Neural cell (in vitro differentiated cells): ENCODE results near the gene ADIPOQ. TPM values are rescaled to one million over a fixed set of nuclear protein-coding genes. Genes with fewer than 3 reads are reported as not detected.

ENCODE experiments used
- H2AFZ ChIP-seq: fragments of 200-600, 300-800 bp; sonication (generic), shearing (Covaris generic); 2 replicates; pipeline ENCODE4 v1.6.0; 2014; ENCODE audit warnings: low read depth, mild to moderate bottlenecking, antibody characterized with exemption, low read length, moderate library complexity
- H3F3A ChIP-seq: fragments of 200-600 bp; shearing (Covaris generic); 2 replicates; pipeline ENCODE4 v1.6.1; 2016; ENCODE audit warnings: mild to moderate bottlenecking, moderate library complexity, mixed read lengths, antibody characterized with exemption, low read length; ENCODE audit not compliant: insufficient read depth, poor library complexity, severe bottlenecking
- H3K27ac ChIP-seq: fragments of 200-600, 300-800 bp; sonication (generic), shearing (Covaris generic); 2 replicates; pipeline ENCODE4 v1.5.1; 2014; ENCODE audit warnings: mild to moderate bottlenecking, low read length, moderate library complexity
- H3K27me3 ChIP-seq: fragments of 300-800, 200-600 bp; sonication (generic), shearing (Covaris generic); 2 replicates; pipeline ENCODE4 v1.6.0; 2014; ENCODE audit warnings: mild to moderate bottlenecking, low read depth, low read length, moderate library complexity; ENCODE audit not compliant: insufficient read depth
- H3K36me3 ChIP-seq: fragments of 300-800, 200-600 bp; sonication (generic), shearing (Covaris generic); 2 replicates; pipeline ENCODE4 v1.5.1; 2014; ENCODE audit warnings: mild to moderate bottlenecking, antibody characterized with exemption, low read length, moderate library complexity; ENCODE audit not compliant: insufficient read depth
- H3K4me2 ChIP-seq: fragments of 300-800, 200-600 bp; sonication (generic), shearing (Covaris generic); 2 replicates; pipeline ENCODE4 v1.6.0; 2014; ENCODE audit warnings: mild to moderate bottlenecking, low read length
- H3K4me3 ChIP-seq: fragments of 300-800, 200-600 bp; sonication (generic), shearing (Covaris generic); 2 replicates; pipeline ENCODE4 v1.5.1; 2014; ENCODE audit warnings: mild to moderate bottlenecking, low read length, moderate library complexity
- H3K79me2 ChIP-seq: fragments of 200-600 bp; shearing (Covaris generic); replicated peaks from 2 replicates; pipeline ENCODE4 v1.6.0; 2014; ENCODE audit warnings: mild to moderate bottlenecking, low read length, moderate library complexity; ENCODE audit not compliant: insufficient read depth
- H3K9ac ChIP-seq: fragments of 300-800, 200-600 bp; sonication (generic), shearing (Covaris generic); 2 replicates; pipeline ENCODE4 v1.6.1; 2016; ENCODE audit warnings: mild to moderate bottlenecking, low read length, mixed read lengths
- H3K9me2 ChIP-seq: fragments of 200-600 bp; shearing (Covaris generic); 2 replicates; pipeline ENCODE4 v1.6.1; 2016; ENCODE audit warnings: mild to moderate bottlenecking, low read length, mixed read lengths; ENCODE audit not compliant: insufficient read depth
- H3K9me3 ChIP-seq: fragments of 200-600, 300-800 bp; sonication (generic), shearing (Covaris generic); 2 replicates; pipeline ENCODE4 v1.6.1; 2016; ENCODE audit warnings: mild to moderate bottlenecking, mixed run types, low read length, moderate library complexity, mixed read lengths
- H4K20me1 ChIP-seq: fragments of 200-600 bp; shearing (Covaris generic); 2 replicates; pipeline ENCODE4 v1.6.1; 2016; ENCODE audit warnings: mild to moderate bottlenecking, mixed run types; ENCODE audit not compliant: insufficient read depth
- EP300 ChIP-seq: fragments of 450-650 bp; conservative IDR thresholded peaks from 2 replicates; pipeline ENCODE4 v1.6.1; 2014; ENCODE audit warnings: antibody characterized with exemption, mild to moderate bottlenecking, moderate library complexity; ENCODE audit not compliant: poor library complexity, severe bottlenecking
- EZH2 ChIP-seq: fragments of 200-600, 300-800 bp; shearing (Covaris generic), sonication (generic); IDR thresholded peaks from 2 replicates; pipeline ENCODE4 v1.6.1; 2014; ENCODE audit warnings: antibody characterized with exemption, low read length, borderline replicate concordance, mild to moderate bottlenecking; ENCODE audit not compliant: insufficient read depth, poor library complexity, severe bottlenecking
- MXI1 ChIP-seq: fragments of 450-650 bp; conservative IDR thresholded peaks from 2 replicates; pipeline ENCODE4 v1.6.1; 2014; ENCODE audit warnings: antibody characterized with exemption, mild to moderate bottlenecking; ENCODE audit not compliant: poor library complexity, severe bottlenecking
- POLR2AphosphoS5 ChIP-seq: IDR thresholded peaks from 2 replicates; pipeline ENCODE4 v1.6.1; 2012
- RAD21 ChIP-seq: fragments of 450-650 bp; conservative IDR thresholded peaks from 2 replicates; pipeline ENCODE4 v1.6.1; 2014; ENCODE audit warnings: antibody characterized with exemption, mild to moderate bottlenecking, moderate library complexity
- SMC3 ChIP-seq: fragments of 450-650 bp; conservative IDR thresholded peaks from 2 replicates; pipeline ENCODE4 v1.6.1; 2014; ENCODE audit warnings: antibody characterized with exemption, mild to moderate bottlenecking, moderate library complexity; ENCODE audit not compliant: poor library complexity
- TAF1 ChIP-seq: IDR thresholded peaks from 2 replicates; pipeline ENCODE4 v1.6.1; 2012; ENCODE audit warnings: low read depth
- polyA plus RNA-seq: library from polyadenylated mRNA; depleted of rRNA; stranded (reverse); fragments of >200 nt; gene quantifications from 2 replicates; pipeline ENCODE4 v1.2.3, GENCODE V29; 2014
- TF ChIP-seq, protein P1 (sequence below): fragments of 450-650 bp; IDR thresholded peaks from 2 replicates; pipeline ENCODE4 v1.5.1; 2014; ENCODE audit warnings: antibody characterized with exemption, mild to moderate bottlenecking, moderate library complexity; ENCODE audit not compliant: poor library complexity, severe bottlenecking
- TF ChIP-seq, protein P2 (sequence below): IDR thresholded peaks from 2 replicates; pipeline ENCODE4 v1.6.1; 2012; ENCODE audit warnings: borderline replicate concordance

ADIPOQ gene
- polyA plus RNA-seq, 1 donor from 2014 or later, result not detected

DNA sequence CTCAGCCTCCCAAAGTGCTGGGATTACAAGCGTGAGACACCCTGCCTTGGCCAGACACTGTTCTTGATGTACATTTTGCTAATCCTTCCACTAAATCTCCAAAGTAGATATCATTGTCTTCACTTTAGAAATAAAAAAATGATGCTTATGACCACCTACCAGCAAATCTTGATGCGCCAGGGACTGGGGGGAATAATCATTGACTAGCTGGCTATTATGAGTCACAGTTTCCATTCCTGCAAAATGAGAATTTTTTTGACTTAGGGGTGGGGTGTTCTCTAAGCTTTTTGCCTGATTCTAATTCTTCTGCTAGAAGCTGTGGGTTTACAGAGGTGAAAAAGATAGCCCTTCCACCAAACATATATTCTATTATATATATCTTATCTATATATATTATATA is 19.1 kb upstream of the ADIPOQ start:
- H3K9me3 ChIP-seq, result no peaks in the 10 kb centered on the region
- no peaks in the 10 kb centered on the region for H4K20me1 ChIP-seq
- no peak overlapping the region for H3K4me2 ChIP-seq
- no peak overlapping the region for H3K27ac ChIP-seq
- H3K4me3 ChIP-seq, result no peak overlapping the region
- H3K27me3 ChIP-seq, result peaks cover 29% of the 10 kb centered on the region
- TF ChIP-seq SMC3 (no peak), TAF1 (no peak), EZH2 (no peak), MXI1 (no peak), POLR2AphosphoS5 (no peak), EP300 (no peak), RAD21 (no peak)
- TF ChIP-seq, protein P1, sequence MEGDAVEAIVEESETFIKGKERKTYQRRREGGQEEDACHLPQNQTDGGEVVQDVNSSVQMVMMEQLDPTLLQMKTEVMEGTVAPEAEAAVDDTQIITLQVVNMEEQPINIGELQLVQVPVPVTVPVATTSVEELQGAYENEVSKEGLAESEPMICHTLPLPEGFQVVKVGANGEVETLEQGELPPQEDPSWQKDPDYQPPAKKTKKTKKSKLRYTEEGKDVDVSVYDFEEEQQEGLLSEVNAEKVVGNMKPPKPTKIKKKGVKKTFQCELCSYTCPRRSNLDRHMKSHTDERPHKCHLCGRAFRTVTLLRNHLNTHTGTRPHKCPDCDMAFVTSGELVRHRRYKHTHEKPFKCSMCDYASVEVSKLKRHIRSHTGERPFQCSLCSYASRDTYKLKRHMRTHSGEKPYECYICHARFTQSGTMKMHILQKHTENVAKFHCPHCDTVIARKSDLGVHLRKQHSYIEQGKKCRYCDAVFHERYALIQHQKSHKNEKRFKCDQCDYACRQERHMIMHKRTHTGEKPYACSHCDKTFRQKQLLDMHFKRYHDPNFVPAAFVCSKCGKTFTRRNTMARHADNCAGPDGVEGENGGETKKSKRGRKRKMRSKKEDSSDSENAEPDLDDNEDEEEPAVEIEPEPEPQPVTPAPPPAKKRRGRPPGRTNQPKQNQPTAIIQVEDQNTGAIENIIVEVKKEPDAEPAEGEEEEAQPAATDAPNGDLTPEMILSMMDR, result no peak
- TF ChIP-seq, protein P2, sequence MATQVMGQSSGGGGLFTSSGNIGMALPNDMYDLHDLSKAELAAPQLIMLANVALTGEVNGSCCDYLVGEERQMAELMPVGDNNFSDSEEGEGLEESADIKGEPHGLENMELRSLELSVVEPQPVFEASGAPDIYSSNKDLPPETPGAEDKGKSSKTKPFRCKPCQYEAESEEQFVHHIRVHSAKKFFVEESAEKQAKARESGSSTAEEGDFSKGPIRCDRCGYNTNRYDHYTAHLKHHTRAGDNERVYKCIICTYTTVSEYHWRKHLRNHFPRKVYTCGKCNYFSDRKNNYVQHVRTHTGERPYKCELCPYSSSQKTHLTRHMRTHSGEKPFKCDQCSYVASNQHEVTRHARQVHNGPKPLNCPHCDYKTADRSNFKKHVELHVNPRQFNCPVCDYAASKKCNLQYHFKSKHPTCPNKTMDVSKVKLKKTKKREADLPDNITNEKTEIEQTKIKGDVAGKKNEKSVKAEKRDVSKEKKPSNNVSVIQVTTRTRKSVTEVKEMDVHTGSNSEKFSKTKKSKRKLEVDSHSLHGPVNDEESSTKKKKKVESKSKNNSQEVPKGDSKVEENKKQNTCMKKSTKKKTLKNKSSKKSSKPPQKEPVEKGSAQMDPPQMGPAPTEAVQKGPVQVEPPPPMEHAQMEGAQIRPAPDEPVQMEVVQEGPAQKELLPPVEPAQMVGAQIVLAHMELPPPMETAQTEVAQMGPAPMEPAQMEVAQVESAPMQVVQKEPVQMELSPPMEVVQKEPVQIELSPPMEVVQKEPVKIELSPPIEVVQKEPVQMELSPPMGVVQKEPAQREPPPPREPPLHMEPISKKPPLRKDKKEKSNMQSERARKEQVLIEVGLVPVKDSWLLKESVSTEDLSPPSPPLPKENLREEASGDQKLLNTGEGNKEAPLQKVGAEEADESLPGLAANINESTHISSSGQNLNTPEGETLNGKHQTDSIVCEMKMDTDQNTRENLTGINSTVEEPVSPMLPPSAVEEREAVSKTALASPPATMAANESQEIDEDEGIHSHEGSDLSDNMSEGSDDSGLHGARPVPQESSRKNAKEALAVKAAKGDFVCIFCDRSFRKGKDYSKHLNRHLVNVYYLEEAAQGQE, result no peak
- no peaks in the 10 kb centered on the region for H3F3A ChIP-seq
- H2AFZ ChIP-seq, result no peak overlapping the region
- H3K9ac ChIP-seq, result no peak overlapping the region
- H3K36me3 ChIP-seq, result no peaks in the 10 kb centered on the region
- no peaks in the 10 kb centered on the region for H3K79me2 ChIP-seq
- no peaks in the 10 kb centered on the region for H3K9me2 ChIP-seq

DNA sequence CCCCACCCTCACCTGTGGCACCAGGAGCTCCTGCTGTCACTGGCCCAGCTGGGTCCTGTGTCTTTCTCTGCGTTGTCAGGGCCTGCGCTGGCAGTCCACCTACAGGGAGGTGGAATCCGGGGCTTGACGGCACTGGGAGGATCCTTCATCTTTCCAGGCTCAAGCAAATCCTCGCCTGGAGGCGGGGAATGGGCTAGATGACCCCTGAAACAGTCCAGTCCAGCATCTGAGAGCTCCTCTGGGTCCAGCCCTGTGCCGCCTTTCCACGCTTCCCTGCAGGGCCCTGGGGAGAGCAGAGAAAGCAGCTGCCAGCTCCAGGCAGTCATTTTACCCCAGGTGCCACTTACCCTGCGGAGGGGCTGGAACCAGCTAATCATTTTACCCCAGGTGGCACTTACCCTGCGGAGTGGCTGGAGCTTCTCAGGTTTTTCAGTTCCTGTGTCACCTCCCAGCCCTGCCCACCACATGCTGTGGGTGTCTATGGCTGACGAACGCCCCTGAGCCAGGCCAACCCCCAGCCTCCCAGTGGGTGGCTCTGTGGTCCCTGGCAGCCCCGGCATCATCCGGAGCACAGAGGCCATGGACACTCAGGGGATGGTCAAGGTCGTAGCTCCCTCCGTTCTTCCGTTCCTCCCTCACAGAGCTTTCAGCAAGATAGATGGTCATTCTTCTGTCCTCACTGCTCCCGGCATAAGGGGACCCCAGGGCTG is 17.9 kb upstream of the ADIPOQ start:
- no peak overlapping the region for H3K9ac ChIP-seq
- H3F3A ChIP-seq, result no peaks in the 10 kb centered on the region
- no peak overlapping the region for H2AFZ ChIP-seq
- H3K27ac ChIP-seq, result no peak overlapping the region
- H3K27me3 ChIP-seq, result peaks cover 39% of the 10 kb centered on the region
- no peak for TF ChIP-seq EZH2
- TF ChIP-seq, protein P1, result no peak
- TF ChIP-seq, protein P2, result no peak
- TF ChIP-seq EP300, result no peak
- TF ChIP-seq POLR2AphosphoS5, result no peak
- no peak for TF ChIP-seq TAF1
- TF ChIP-seq SMC3, result no peak
- TF ChIP-seq RAD21, result no peak
- no peak for TF ChIP-seq MXI1
- no peaks in the 10 kb centered on the region for H3K36me3 ChIP-seq
- no peaks in the 10 kb centered on the region for H3K79me2 ChIP-seq
- H3K4me2 ChIP-seq, result no peak overlapping the region
- H3K9me2 ChIP-seq, result no peaks in the 10 kb centered on the region
- H3K4me3 ChIP-seq, result no peak overlapping the region
- no peaks in the 10 kb centered on the region for H3K9me3 ChIP-seq
- H4K20me1 ChIP-seq, result no peaks in the 10 kb centered on the region
